K562 treated with DMSO at 1 percent for 48 hours (cell line): ENCODE measurements around the gene DAAM1. TPM values are rescaled to one million over a fixed set of nuclear protein-coding genes. Genes with fewer than 3 reads are reported as not detected.

ENCODE experiments used
- total RNA-seq: library from RNA; unstranded; fragments of 300-600 nt; gene quantifications from 2 replicates; pipeline ENCODE4 v1.2.3, GENCODE V29; 2022; ENCODE audit warnings: low replicate concordance; ENCODE audit errors: extremely low read depth

Gene DAAM1
- total RNA-seq = not detected in 2 replicates

GRCh38 chr14:59188461-59189090, at the start of gene DAAM1:
DAAM1 (plus strand) TSS chr14:59188667; CDS start chr14:59263478, 74,811 bp downstream.

